RPMI8226 (cell line): ENCODE results near the gene ADPRHL1.
"Not testable (repeated sequence)": the region's sequence is repeated elsewhere in the genome, so short reads cannot be mapped to it uniquely, and the experiment has no call there.

Experiments
- DNase-seq: peaks from one replicate; pipeline ENCODE4 v3.0.0-alpha.2; 2015

The ADPRHL1 gene

GRCh38 chr13:113400621-113401451 is 52.5 kb downstream of the ADPRHL1 start:
- peak; percentile 31 for DNase-seq

GRCh38 chr13:113399755-113400149 is 53.5 kb downstream of the ADPRHL1 start:
- DNase-seq = no peak

GRCh38 chr13:113398963-113399754 is 54.1 kb downstream of the ADPRHL1 start:
- DNase-seq = no peak

DNA sequence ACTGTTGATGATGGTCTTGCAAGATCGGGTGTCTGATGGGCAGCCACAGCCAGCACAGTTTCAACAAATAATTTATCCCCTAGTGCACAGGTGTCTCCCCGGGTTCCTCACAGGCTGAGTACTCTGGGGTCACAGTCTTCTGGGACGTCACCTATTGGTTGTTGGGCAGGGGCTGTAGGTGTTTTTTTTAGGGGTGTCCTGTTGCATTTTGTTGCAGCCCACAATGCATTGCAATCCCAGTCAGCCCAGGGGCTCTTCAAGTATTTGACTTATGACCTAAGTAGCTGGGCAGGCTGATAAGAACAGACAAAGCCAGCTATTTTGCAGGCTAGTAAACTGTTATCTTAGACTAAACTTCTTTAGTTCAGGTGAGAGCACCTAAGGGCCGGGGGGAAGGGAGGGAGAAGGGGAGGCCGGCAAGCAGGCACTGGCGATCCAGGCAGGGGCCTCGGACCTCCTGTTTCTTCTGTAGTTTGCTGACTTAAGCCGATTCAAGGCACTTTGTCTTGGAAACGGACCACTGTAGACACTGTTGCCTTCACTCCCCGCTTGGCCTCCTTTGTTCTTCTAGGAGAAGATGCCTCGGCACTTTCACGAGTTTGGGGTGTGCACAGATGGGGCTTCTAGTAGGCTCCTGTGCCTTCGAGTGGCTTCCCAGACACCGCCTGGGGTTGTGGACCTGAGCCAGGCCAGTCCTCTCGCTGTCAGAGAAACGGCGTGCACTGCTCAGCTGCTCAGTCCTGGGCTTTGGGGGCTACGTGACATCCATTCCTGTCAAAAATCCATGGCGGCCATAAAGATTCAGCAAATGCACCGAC is 55.5 kb downstream of the ADPRHL1 start:
- DNase-seq = no peak

DNA sequence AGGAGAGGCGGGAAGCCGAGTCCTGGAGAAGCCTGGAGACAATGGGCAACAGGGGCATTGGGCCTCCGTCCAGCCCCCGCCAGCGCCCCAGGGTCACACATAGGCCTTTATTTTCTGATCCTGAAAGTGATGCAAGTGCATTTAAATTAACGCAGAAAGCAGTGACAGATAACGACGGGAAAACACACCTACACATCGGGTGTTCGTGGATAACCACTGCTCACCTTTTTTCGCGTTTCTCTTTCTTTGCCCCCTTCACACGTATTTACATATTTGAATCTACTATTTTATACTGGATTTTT is 59.0 kb downstream of the ADPRHL1 start:
- DNase-seq = no peak

DNA sequence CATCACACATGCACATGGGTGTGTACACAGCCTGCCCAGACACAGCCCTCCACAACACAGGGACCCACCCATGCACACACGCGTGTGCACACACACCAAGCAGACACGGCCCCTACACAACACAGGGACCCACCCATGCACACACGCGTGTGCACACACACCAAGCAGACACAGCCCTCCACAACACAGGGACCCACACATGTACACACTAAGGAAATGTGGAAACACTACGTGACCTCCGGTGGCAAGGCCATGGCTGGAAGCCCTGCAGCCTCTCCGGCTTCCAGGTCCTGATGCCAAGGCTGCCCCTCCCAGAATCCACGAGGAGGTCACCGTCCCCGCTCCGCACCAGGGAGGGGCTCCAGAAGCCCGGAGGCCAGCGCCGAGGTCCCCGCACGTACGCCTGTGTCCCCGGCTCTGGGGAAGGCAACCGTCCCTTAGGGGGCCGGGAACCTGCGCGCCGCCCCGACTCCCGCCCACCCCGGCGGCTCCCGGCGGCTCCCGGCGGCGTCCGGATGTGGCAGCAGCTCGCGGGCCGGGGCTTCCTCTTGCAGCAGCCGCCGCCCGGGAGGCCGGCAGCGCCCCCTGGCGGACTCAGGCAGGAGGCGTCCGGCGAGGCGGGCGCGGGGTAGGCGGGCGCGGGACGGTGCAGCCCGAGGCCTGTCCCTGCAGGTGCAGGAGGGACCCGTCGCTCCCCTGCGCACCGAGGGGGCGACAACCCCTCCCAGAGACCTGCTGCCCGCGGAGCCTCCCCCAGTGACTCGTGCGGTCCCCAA is 59.5 kb downstream of the ADPRHL1 start:
- DNase-seq = peak; percentile 84

DNA sequence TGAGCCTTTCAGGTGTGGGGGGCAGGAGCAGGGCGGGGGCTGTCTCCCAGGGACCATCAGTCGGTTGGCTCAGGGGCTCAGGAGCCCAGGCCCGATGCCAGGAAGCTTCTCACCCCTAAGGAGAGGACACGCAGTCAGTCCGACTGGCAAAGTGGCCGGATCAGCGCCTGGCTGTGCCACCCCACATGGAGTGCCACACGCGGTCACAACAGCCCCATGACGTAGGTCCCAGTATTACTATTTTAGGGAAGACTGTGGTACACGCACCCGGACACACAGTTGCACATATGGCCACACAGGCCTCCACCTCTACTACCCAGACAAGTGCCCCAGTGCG is 60.1 kb downstream of the ADPRHL1 start:
- DNase-seq = no peak

DNA sequence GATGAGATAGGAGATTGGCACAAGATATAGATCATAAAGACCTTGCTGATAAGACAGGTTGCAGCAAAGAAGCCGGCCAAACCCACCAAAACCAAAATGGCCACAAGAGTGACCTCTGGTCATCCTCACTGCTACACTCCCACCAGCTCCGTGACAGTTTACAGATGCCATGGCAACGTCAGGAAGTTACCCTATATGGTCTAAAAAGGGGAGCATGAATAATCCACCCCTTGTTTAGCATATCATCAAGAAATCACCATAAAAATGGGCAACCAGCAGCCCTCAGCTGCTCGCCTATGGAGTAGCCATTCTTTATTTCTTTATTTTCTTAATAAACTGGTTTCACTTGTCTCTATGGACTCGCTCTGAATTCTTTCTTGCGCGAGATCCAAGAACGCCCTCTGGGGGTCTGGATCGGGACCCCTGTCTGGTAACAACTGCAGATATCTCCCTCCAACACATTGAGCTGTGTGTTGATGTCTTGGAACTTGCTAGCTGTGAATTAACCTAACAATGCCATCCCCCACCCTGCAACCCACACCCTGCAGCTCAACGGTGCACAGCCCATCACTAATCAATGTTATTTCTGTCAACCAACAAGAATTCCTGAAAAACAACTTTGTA is 62.3 kb downstream of the ADPRHL1 start:
- DNase-seq = no peak

DNA sequence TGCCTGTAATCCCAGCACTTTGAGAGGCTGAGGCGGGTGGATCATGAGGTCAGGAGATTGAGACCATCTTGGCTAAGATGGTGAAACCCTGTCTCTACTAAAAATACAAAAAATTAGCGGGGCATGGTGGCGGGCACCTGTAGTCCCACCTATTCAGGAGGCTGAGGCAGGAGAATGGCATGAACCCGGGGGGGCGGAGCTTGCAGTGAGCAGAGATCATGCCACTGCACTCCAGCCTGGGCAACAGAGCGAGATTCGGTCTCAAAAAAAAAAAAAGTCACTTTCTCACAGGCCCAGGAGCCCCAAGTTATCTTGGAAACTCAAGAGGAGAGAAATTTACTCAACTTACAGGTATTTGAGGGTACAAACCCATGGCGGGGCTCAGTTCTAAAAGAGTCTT is 63.7 kb downstream of the ADPRHL1 start:
- not testable (repeated sequence) for DNase-seq

DNA sequence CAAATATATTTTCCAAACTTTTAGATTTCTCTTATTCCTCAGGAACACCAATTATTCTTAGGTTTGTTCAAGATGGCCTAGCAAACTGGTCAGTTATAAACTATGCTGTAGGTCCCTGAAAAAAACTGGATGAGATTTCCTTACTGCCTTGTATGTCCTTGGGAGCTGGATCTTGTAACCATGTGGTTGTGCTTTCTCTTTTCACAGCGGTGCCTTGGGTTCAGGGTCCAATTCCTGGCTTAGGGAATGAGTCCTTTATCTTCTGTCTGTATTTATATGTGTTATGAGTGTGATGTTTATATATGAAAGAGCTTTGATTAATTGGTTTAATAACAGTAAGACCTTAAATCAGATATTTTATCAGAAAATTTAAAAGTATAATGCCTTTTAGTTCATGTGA is 65.9 kb downstream of the ADPRHL1 start:
- DNase-seq = no peak

DNA sequence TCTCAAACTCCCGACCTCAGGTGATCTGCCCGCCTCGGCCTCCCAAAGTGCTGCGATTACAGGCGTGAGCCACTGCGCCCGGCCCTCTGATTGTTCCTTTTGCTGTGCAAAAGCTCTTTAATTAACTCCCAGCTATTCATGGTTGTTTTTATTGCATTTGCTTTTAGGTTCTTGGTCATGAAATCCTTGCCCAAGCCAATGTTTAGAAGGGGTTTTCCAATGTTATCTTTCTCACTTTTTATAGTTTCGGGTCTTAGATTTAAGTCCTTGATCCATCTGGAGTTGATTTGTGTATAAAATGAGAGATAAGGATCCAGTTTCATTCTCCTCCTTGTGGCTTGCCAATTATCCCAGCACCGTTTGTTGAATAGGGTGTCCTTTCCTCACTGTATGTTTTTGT is 70.2 kb downstream of the ADPRHL1 start:
- DNase-seq = no peak

DNA sequence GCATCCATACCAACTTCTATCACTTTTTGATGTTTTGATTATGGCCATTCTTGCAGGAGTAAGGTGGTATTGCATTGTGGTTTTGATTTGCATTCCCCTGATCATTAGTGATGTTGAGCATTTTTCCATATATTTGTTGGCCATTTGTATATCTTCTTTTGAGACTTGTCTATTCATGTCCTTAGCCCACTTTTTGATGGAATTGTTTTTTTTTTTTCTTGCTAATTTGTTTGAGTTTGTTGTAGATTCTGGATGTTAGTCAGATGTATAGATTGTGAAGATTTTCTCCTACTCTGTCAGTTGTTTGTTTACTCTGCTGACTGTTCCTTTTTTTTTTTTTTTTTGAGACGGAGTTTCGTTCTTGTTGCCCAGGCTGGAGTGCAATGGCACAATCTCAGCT is 70.7 kb downstream of the ADPRHL1 start:
- DNase-seq = not testable (repeated sequence)

GRCh38 chr13:113378825-113379224 is 74.5 kb downstream of the ADPRHL1 start:
- DNase-seq = no peak

GRCh38 chr13:113374511-113375175 is 78.6 kb downstream of the ADPRHL1 start:
- DNase-seq = no peak

DNA sequence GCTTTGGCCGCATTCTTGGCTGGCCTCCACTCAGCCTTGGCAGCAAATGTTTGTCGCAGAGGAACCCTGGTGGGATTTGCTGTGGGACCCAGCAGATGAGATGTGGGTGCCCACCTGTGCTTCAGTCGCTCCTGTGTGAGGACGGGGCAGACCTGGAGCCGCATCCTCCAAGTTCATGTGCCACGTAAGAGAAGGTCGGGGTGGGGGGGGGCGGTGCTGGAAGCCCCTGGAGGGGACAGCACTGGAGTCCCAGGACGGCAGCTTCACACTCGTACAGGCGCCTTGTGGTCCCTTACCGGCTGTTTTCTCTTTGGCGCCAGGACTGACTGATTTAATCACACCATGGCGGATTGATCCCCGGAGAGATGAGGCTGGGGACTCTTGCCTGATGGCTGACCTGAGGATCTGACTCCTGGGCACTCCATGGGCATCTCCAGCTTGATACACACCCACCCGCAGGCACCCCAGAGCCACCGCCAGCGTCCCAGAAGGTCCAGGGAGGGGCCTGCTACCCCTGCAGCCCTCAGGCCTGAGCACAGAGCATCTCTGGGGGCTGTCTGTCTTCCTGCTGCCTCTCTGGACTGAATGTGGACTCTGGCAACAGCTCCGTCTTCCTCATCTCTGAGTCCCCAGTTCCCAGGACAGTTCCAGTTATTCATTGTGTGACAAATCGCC is 79.3 kb downstream of the ADPRHL1 start:
- no peak for DNase-seq

- DNase-seq = not testable (repeated sequence)
These were observed 81.6 kb downstream of the ADPRHL1 start for GRCh38 chr13:113371701-113372100.

DNA sequence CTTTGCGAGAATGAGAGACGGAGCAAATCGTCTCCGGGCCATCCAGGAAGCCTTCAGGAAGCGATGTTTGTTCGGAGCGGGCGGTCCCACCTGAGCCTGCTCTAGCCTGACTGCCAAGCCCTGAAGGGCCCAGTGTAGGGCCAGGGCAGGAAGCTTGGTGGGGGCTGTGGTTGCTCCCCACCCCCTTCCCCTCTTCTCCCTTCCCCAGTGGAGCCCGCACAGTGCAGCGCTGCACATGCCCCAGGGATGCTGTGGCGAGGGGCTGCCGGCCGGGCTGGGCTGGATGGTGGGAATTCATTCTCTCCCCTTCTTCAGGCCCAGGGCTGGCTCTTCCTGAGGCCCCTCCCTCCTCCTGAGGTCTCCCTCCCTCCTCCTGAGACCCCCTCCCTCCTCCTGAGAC is 82.2 kb downstream of the ADPRHL1 start:
- DNase-seq = no peak

DNA sequence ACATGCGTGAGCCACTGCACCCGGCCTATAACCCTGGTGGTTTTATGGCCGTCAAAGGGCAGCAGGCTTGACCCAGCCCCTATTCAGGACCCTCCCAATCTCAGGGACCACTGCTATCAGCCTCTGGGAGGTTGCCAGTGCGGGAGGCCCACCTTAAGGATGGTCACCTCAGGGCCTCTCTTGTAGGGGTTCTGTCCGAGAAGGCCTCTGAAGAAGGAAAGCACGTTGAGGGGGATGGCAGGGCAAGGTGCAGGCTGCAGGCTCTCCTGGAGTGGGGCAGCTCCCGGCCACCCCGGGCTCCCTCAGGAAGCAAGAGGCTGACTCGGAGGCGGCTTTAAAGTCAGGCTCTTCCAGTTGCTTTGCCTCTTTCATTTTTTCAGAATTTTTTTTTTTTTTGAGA is 83.4 kb downstream of the ADPRHL1 start:
- no peak for DNase-seq

DNA sequence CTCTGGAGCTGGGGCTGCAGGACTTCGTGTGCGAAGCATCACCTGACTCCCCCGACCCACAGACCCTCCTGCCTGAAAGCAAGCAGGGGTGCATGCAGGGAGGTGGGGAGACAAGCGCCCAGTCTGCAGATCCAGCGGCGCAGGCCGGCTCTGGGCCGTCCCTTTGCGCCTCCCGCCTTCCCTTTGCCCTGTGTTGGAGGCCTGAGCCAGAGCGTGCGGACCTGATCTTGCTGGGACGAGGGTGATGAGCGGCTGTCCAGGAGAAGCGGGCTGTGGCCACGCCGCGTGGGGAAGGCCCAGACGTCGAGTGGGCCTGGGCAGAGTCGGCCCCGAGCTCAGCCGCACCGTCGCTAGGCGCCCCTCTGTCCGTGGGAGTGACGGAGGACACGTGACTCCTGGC is 84.1 kb downstream of the ADPRHL1 start:
- DNase-seq = no peak

- not testable (repeated sequence) for DNase-seq
These were observed 84.9 kb downstream of the ADPRHL1 start for GRCh38 chr13:113368353-113368752.

DNA sequence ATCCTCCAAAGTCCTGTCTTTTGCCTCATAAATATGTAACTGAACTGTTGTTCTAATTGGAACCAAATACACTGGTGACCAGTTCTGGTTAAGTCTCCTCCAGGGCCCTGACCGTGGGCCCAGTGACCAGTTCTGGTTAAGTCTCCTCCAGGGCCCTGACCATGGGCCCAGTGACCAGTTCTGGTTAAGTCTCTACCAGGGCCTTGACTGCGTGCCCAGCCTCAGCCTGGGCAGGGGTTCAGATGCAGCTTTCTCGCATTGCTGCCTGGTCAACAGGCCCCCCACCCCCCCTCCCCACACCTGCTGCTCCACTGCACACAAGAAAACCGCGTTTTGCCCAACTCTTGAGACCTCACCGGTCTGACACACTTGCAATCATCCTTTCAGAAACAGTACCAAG is 85.5 kb downstream of the ADPRHL1 start:
- DNase-seq = no peak
